WERI-Rb-1 (cell line): ENCODE results near the gene FHIT.

ENCODE experiments used
- DNase-seq: peaks from one replicate; pipeline ENCODE4 v3.0.0-alpha.2; 2020
- H3K27ac ChIP-seq: fragments of 250-450 bp; sonication (Bioruptor Pico); 2 replicates; pipeline ENCODE4 v1.5.1; 2020; ENCODE audit warnings: mild to moderate bottlenecking, moderate library complexity
- H3K27me3 ChIP-seq: fragments of 250-450 bp; sonication (Bioruptor Pico); 2 replicates; pipeline ENCODE4 v1.5.1; 2021; ENCODE audit warnings: mild to moderate bottlenecking, low read depth, moderate library complexity; ENCODE audit not compliant: insufficient read depth, severe bottlenecking
- H3K36me3 ChIP-seq: fragments of 250-450 bp; sonication (Bioruptor Pico); 2 replicates; pipeline ENCODE4 v1.5.1; 2020; ENCODE audit warnings: mild to moderate bottlenecking, moderate library complexity
- H3K4me3 ChIP-seq: 2 replicates; pipeline ENCODE4 v1.5.1; 2011; ENCODE audit warnings: low read depth, mild to moderate bottlenecking, control low read depth, low read length
- H3K9me3 ChIP-seq: fragments of 250-450 bp; sonication (Bioruptor Pico); 2 replicates; pipeline ENCODE4 v1.5.1; 2021; ENCODE audit warnings: mild to moderate bottlenecking, moderate library complexity; ENCODE audit not compliant: severe bottlenecking
- CTCF ChIP-seq: IDR thresholded peaks from 2 replicates; pipeline ENCODE4 v1.5.1; 2011; ENCODE audit warnings: low read depth, mild to moderate bottlenecking, control low read depth, inconsistent platforms, low read length

Gene FHIT

GRCh38 chr3:60629816-60630215, 621.4 kb downstream of the FHIT start:
- H3K9me3 ChIP-seq: no peaks in the 10 kb centered on the region
- no peak overlapping the region for H3K27ac ChIP-seq
- DNase-seq: no peak
- H3K36me3 ChIP-seq: no peaks in the 10 kb centered on the region
- no peaks in the 10 kb centered on the region for H3K27me3 ChIP-seq
- no peak for TF ChIP-seq CTCF
- H3K4me3 ChIP-seq: no peak overlapping the region

GRCh38 chr3:60622349-60622748, 628.9 kb downstream of the FHIT start:
- Histone ChIP-seq H3K4me3 (no peak overlapping the region), H3K9me3 (no peaks in the 10 kb centered on the region), H3K27me3 (no peaks in the 10 kb centered on the region), H3K36me3 (no peaks in the 10 kb centered on the region), H3K27ac (no peak overlapping the region)
- no peak for TF ChIP-seq CTCF
- no peak for DNase-seq

GRCh38 chr3:60617188-60617587, 634.1 kb downstream of the FHIT start:
- DNase-seq: no peak
- Histone ChIP-seq H3K27ac (no peak overlapping the region), H3K27me3 (no peaks in the 10 kb centered on the region), H3K9me3 (no peaks in the 10 kb centered on the region), H3K36me3 (no peaks in the 10 kb centered on the region), H3K4me3 (no peak overlapping the region)
- no peak for TF ChIP-seq CTCF

- H3K27me3 ChIP-seq: no peaks in the 10 kb centered on the region
- no peaks in the 10 kb centered on the region for H3K36me3 ChIP-seq
- DNase-seq: no peak
- TF ChIP-seq CTCF: no peak
- H3K9me3 ChIP-seq: no peaks in the 10 kb centered on the region
- no peak overlapping the region for H3K27ac ChIP-seq
- no peak overlapping the region for H3K4me3 ChIP-seq
Observed at GRCh38 chr3:60613769-60614303, 637.4 kb downstream of the FHIT start.

- H3K9me3 ChIP-seq: no peaks in the 10 kb centered on the region
- H3K36me3 ChIP-seq: no peaks in the 10 kb centered on the region
- TF ChIP-seq CTCF: no peak
- no peak overlapping the region for H3K4me3 ChIP-seq
- no peak overlapping the region for H3K27ac ChIP-seq
- no peak for DNase-seq
- H3K27me3 ChIP-seq: no peaks in the 10 kb centered on the region
Observed at GRCh38 chr3:60610441-60611112, 640.7 kb downstream of the FHIT start.

GRCh38 chr3:60609446-60609845, 641.8 kb downstream of the FHIT start:
- H3K4me3 ChIP-seq: no peak overlapping the region
- H3K9me3 ChIP-seq: no peaks in the 10 kb centered on the region
- TF ChIP-seq CTCF: no peak
- DNase-seq: no peak
- H3K27ac ChIP-seq: no peak overlapping the region
- H3K27me3 ChIP-seq: no peaks in the 10 kb centered on the region
- H3K36me3 ChIP-seq: no peaks in the 10 kb centered on the region
